ENCODE measurements around the gene MFAP4. TPM values are rescaled to one million over a fixed set of nuclear protein-coding genes. Genes with fewer than 3 reads are reported as not detected.

MFAP4 gene
- total RNA-seq, 1 donor from 2014 or later, result 0.26 TPM

- Histone ChIP-seq H3K36me3 (ENCODE audit: control insufficient read depth, insufficient read depth, low read length) (no peaks in the 10 kb centered on the region), H3K27me3 (ENCODE audit: control insufficient read depth, insufficient read depth, low read length) (no peaks in the 10 kb centered on the region), H3K4me3 (ENCODE audit: low read depth, low read length) (no peak overlapping the region)
- TF ChIP-seq, protein P1, sequence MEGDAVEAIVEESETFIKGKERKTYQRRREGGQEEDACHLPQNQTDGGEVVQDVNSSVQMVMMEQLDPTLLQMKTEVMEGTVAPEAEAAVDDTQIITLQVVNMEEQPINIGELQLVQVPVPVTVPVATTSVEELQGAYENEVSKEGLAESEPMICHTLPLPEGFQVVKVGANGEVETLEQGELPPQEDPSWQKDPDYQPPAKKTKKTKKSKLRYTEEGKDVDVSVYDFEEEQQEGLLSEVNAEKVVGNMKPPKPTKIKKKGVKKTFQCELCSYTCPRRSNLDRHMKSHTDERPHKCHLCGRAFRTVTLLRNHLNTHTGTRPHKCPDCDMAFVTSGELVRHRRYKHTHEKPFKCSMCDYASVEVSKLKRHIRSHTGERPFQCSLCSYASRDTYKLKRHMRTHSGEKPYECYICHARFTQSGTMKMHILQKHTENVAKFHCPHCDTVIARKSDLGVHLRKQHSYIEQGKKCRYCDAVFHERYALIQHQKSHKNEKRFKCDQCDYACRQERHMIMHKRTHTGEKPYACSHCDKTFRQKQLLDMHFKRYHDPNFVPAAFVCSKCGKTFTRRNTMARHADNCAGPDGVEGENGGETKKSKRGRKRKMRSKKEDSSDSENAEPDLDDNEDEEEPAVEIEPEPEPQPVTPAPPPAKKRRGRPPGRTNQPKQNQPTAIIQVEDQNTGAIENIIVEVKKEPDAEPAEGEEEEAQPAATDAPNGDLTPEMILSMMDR (IDR thresholded peaks at IDR 0.05; ENCODE audit: insufficient read depth, low read length, severe bottlenecking), result no peak
- FAIRE-seq, result peak; percentile 70
- DNase-seq (ENCODE audit: low read depth), result no peak
Measured at GRCh38 chr17:19415806-19416775, 29.1 kb upstream of the MFAP4 start.

- Histone ChIP-seq H3K27me3 (ENCODE audit: control insufficient read depth, insufficient read depth, low read length) (no peaks in the 10 kb centered on the region), H3K36me3 (ENCODE audit: control insufficient read depth, insufficient read depth, low read length) (no peaks in the 10 kb centered on the region), H3K4me3 (ENCODE audit: low read depth, low read length) (no peak overlapping the region)
- FAIRE-seq, result no peak
- DNase-seq (ENCODE audit: low read depth), result no peak
- TF ChIP-seq, protein P1 (IDR thresholded peaks at IDR 0.05; ENCODE audit: insufficient read depth, low read length, severe bottlenecking), result no peak
Measured at GRCh38 chr17:19415311-19415710, 28.3 kb upstream of the MFAP4 start.

GRCh38 chr17:19414396-19415280 is 27.6 kb upstream of the MFAP4 start:
- TF ChIP-seq, protein P1 (IDR thresholded peaks at IDR 0.05; ENCODE audit: insufficient read depth, low read length, severe bottlenecking), result no peak
- FAIRE-seq, result no peak
- Histone ChIP-seq H3K36me3 (ENCODE audit: control insufficient read depth, insufficient read depth, low read length) (no peaks in the 10 kb centered on the region), H3K4me3 (ENCODE audit: low read depth, low read length) (no peak overlapping the region), H3K27me3 (ENCODE audit: control insufficient read depth, insufficient read depth, low read length) (no peaks in the 10 kb centered on the region)
- no peak for DNase-seq (ENCODE audit: low read depth)

DNA sequence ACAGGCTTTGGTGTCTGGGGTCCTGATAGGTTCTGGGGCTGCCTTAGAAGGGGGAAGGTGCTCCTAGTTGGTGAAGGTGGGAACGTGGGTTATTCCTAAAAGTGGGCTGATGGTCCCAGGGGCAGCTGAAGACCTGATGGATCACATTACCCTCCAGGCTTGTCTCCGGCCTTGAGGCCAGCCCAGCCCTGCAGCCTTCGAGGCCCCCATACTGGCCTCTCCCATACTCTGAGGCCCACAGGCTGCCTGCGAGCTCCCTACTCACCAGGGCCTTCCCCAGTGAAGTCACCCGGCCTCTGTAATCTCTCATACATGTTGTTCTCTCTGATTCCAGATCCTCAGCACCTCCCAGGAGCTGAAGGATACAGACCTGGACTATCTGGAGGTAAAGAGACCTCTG is 26.8 kb upstream of the MFAP4 start:
- FAIRE-seq (no peak), DNase-seq (ENCODE audit: low read depth) (no peak)
- TF ChIP-seq, protein P1 (IDR thresholded peaks at IDR 0.05; ENCODE audit: insufficient read depth, low read length, severe bottlenecking), result no peak
- Histone ChIP-seq H3K4me3 (ENCODE audit: low read depth, low read length) (no peak overlapping the region), H3K36me3 (ENCODE audit: control insufficient read depth, insufficient read depth, low read length) (no peaks in the 10 kb centered on the region), H3K27me3 (ENCODE audit: control insufficient read depth, insufficient read depth, low read length) (no peaks in the 10 kb centered on the region)

DNA sequence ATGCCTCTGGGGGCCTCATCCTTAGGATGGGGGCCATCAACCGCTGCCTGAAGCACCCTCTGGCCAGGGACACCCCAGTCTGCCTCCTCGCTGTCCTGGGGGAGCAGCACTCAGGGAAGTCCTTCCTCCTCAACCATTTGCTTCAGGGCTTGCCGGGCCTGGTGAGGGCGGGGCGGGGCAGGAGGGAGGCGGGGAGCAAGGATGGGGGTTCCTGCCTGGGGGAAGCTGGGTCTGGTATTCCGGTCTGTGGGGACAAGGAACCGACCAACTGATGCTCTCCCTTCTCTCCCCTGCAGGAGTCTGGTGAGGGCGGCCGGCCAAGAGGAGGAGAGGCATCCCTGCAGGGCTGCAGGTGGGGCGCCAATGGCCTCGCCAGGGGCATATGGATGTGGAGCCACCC is 26.0 kb upstream of the MFAP4 start:
- no peak for FAIRE-seq
- TF ChIP-seq, protein P1 (IDR thresholded peaks at IDR 0.05; ENCODE audit: insufficient read depth, low read length, severe bottlenecking), result no peak
- Histone ChIP-seq H3K36me3 (ENCODE audit: control insufficient read depth, insufficient read depth, low read length) (no peaks in the 10 kb centered on the region), H3K4me3 (ENCODE audit: low read depth, low read length) (no peak overlapping the region), H3K27me3 (ENCODE audit: control insufficient read depth, insufficient read depth, low read length) (no peaks in the 10 kb centered on the region)
- no peak for DNase-seq (ENCODE audit: low read depth)
